ENCODE measurements around the gene CTDSPL.

DNA sequence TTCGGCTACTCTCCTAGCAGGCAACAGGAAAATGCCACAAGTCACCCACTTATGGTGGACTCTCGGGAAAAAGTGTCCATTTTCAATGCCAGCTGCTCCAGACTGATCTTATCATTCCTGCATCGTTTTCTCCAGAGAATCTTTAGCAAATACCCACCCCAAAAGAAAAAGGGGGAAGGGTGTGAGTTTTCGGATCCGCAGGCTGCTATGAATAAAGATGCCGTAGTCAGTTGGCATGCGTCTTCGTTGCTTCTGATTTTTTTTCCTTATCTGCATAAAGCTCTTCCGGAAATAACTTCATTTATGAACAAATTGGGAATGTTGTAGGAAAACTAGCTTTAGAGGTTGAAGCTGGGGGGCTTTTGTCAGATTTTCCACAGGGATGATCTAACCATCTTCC lies 106.5 kb downstream of the CTDSPL start:
- TF ChIP-seq, protein P1, sequence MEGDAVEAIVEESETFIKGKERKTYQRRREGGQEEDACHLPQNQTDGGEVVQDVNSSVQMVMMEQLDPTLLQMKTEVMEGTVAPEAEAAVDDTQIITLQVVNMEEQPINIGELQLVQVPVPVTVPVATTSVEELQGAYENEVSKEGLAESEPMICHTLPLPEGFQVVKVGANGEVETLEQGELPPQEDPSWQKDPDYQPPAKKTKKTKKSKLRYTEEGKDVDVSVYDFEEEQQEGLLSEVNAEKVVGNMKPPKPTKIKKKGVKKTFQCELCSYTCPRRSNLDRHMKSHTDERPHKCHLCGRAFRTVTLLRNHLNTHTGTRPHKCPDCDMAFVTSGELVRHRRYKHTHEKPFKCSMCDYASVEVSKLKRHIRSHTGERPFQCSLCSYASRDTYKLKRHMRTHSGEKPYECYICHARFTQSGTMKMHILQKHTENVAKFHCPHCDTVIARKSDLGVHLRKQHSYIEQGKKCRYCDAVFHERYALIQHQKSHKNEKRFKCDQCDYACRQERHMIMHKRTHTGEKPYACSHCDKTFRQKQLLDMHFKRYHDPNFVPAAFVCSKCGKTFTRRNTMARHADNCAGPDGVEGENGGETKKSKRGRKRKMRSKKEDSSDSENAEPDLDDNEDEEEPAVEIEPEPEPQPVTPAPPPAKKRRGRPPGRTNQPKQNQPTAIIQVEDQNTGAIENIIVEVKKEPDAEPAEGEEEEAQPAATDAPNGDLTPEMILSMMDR (IDR thresholded peaks at IDR 0.05): no peak
- TF ChIP-seq POLR2A (IDR thresholded peaks at IDR 0.05) (no peak), POLR2AphosphoS5 (IDR thresholded peaks at IDR 0.05) (no peak), EP300 (IDR thresholded peaks at IDR 0.05) (no peak)

All from sigmoid colon (tissue), 4 donors.